Endothelial cell of umbilical vein (primary cell): ENCODE measurements around the gene SLC23A2. TPM values are rescaled to one million over a fixed set of nuclear protein-coding genes. Genes with fewer than 3 reads are reported as not detected.

Source experiments
- BruUV-seq: library from RNA; stranded (reverse); fragments of 400-500 nt; replicated peaks from 2 replicates; lab custom pipeline; 2021; lab: Mats Ljungman, UMichigan
- CTCF ChIA-PET: fragments of 300-600, 350-600 bp; sonication (Branson Sonifier 250); formaldehyde crosslinking; loops from one replicate; lab custom pipeline; 2021; ENCODE audit warnings: antibody characterized with exemption, inconsistent platforms; lab: Charles Lee
- POLR2A ChIA-PET: fragments of 300-600, 350-600 bp; sonication (Branson Sonifier 250); formaldehyde crosslinking; loops from one replicate; lab custom pipeline; 2021; ENCODE audit warnings: antibody characterized with exemption, inconsistent platforms; lab: Charles Lee
- DNase-seq: peaks from one replicate; pipeline ENCODE4 v3.0.0-alpha.2; 2011; ENCODE audit warnings: low read depth, low spot score
- FAIRE-seq: peaks from 2 replicates; lab custom pipeline; 2011; peaks lifted over from hg19 to GRCh38; lab: Jason Lieb, UNC
- H2AFZ ChIP-seq: 2 replicates; pipeline ENCODE4 v1.6.0; 2012; ENCODE audit warnings: low read depth, low read length, control low read depth, inconsistent platforms
- H3K27ac ChIP-seq: 2 replicates; pipeline ENCODE4 v1.5.1; 2011; ENCODE audit warnings: low read depth, mild to moderate bottlenecking, control low read depth, low read length, moderate library complexity; ENCODE audit not compliant: insufficient read depth
- H3K27me3 ChIP-seq, 2 experiments: 2 replicates each; pipeline versions ENCODE4 v1.6.0 to v1.6.1; 2011; ENCODE audit warnings: low read length in 2 of 2, mixed read lengths in 1 of 2; ENCODE audit not compliant: control insufficient read depth in 2 of 2, insufficient read depth in 2 of 2
- H3K36me3 ChIP-seq, 2 experiments: 2 replicates in 1 of 2; 3 replicates in 1 of 2; pipeline ENCODE4 v1.5.1; 2011; ENCODE audit warnings: low read length in 2 of 2, mild to moderate bottlenecking in 1 of 2, moderate library complexity in 1 of 2; ENCODE audit not compliant: control insufficient read depth in 2 of 2, insufficient read depth in 2 of 2; ENCODE audit errors: extremely low read depth in 1 of 2
- H3K4me1 ChIP-seq: 3 replicates; pipeline ENCODE4 v1.5.1; 2011; ENCODE audit warnings: mild to moderate bottlenecking, low read length; ENCODE audit not compliant: control insufficient read depth, insufficient read depth; ENCODE audit errors: extremely low read depth
- H3K4me2 ChIP-seq: 2 replicates; pipeline ENCODE4 v1.6.1; 2011; ENCODE audit warnings: low read length, control low read depth, mixed read lengths; ENCODE audit not compliant: insufficient read depth
- H3K4me3 ChIP-seq, 3 experiments: fragments of 200-600 bp in 1 of 3; sonication (generic), shearing (Covaris generic) in 1 of 3; replicated peaks in 1 of 3; 2 replicates each; pipeline ENCODE4 v1.5.1; 2011 to 2016; ENCODE audit warnings: control low read depth in 3 of 3, low read length in 3 of 3, mild to moderate bottlenecking in 2 of 3, inconsistent platforms in 1 of 3, low read depth in 1 of 3, moderate library complexity in 1 of 3; ENCODE audit not compliant: insufficient read depth in 1 of 3
- H3K79me2 ChIP-seq: 2 replicates; pipeline ENCODE4 v1.6.0; 2012; ENCODE audit warnings: low read length, inconsistent platforms; ENCODE audit not compliant: control insufficient read depth, insufficient read depth
- H3K9ac ChIP-seq: replicated peaks from 2 replicates; pipeline ENCODE3; 2011; ENCODE audit warnings: low read length, control low read depth; ENCODE audit not compliant: insufficient read depth; ENCODE audit errors: extremely low read depth
- H3K9me1 ChIP-seq: replicated peaks from 3 replicates; pipeline ENCODE4 v1.6.0; 2011; ENCODE audit warnings: mild to moderate bottlenecking, low read length; ENCODE audit not compliant: control insufficient read depth, insufficient read depth; ENCODE audit errors: extremely low read depth
- H3K9me3 ChIP-seq: replicated peaks from 2 replicates; pipeline ENCODE4 v1.5.1; 2012; ENCODE audit warnings: low read length, inconsistent platforms; ENCODE audit not compliant: control insufficient read depth, insufficient read depth
- H4K20me1 ChIP-seq: replicated peaks from 2 replicates; pipeline ENCODE3; 2011; ENCODE audit warnings: mild to moderate bottlenecking, low read length; ENCODE audit not compliant: control insufficient read depth, insufficient read depth; ENCODE audit errors: extremely low read depth
- EZH2 ChIP-seq: IDR thresholded peaks from 2 replicates; pipeline ENCODE4 v1.6.1; 2012; ENCODE audit warnings: borderline replicate concordance, low read depth, mild to moderate bottlenecking, moderate library complexity, low read length, inconsistent platforms; ENCODE audit not compliant: severe bottlenecking
- FOS ChIP-seq: IDR thresholded peaks from 2 replicates; pipeline ENCODE4 v1.6.1; 2011; ENCODE audit warnings: mild to moderate bottlenecking, low read length, moderate library complexity, borderline replicate concordance; ENCODE audit not compliant: insufficient read depth
- GATA2 ChIP-seq: IDR thresholded peaks from 2 replicates; pipeline ENCODE4 v1.7.0; 2011; ENCODE audit warnings: low read depth, mild to moderate bottlenecking, moderate library complexity, mixed read lengths, low read length; ENCODE audit not compliant: insufficient read length, insufficient read depth
- JUN ChIP-seq: IDR thresholded peaks from 2 replicates; pipeline ENCODE4 v1.6.1; 2011; ENCODE audit warnings: borderline replicate concordance, low read depth; ENCODE audit not compliant: insufficient read length, insufficient read depth
- MYC ChIP-seq: IDR thresholded peaks from one replicate; pipeline ENCODE4 v1.6.1; 2011; ENCODE audit warnings: mild to moderate bottlenecking, low read depth, low read length
- POLR2A ChIP-seq: IDR thresholded peaks from 2 replicates; pipeline ENCODE4 v1.6.1; 2012; ENCODE audit warnings: low read depth, mild to moderate bottlenecking, control low read depth, low read length
- POLR2AphosphoS5 ChIP-seq: IDR thresholded peaks from 2 replicates; pipeline ENCODE4 v1.6.1; 2012; ENCODE audit warnings: low read depth, mild to moderate bottlenecking, control low read depth, low read length, moderate library complexity; ENCODE audit not compliant: insufficient read depth
- dilution Hi-C: fragments of 300-500 bp; cut with MboI; formaldehyde crosslinking; loops from one replicate; pipeline ENCODE4 v1.15.0; 2019; ENCODE audit warnings: low sequenced_read_pairs; ENCODE audit not compliant: extremely low pct_ligation_motif_present
- intact Hi-C: fragments of 100-400 bp; cut with micrococcal nuclease; formaldehyde crosslinking; loops from one replicate; pipeline ENCODE4 v1.10.0; 2022
- polyA plus RNA-seq, 4 experiments: library from polyadenylated mRNA; depleted of rRNA in 3 of 4; stranded (reverse) in 3 of 4; unstranded in 1 of 4; fragments of >200 nt; gene quantifications; 2 replicates each; pipeline versions ENCODE4 v1.2.1 to v1.2.3, GENCODE V29; 2011 to 2012; ENCODE audit warnings: missing spikeins in 1 of 4
- total RNA-seq: library from RNA; stranded (reverse); gene quantifications from 2 replicates; pipeline ENCODE4 v1.2.3, GENCODE V29; 2021
- TF ChIP-seq, protein P1 (sequence below): IDR thresholded peaks from 2 replicates; pipeline ENCODE4 v1.6.1; 2011; ENCODE audit not compliant: insufficient read depth, insufficient read length
- TF ChIP-seq, protein P2 (sequence below), 2 donors: IDR thresholded peaks; 1 replicate in 1 of 2; 2 replicates in 1 of 2; pipeline ENCODE4 v1.5.1; 2011; ENCODE audit warnings: low read length in 2 of 2, mild to moderate bottlenecking in 2 of 2, moderate library complexity in 2 of 2, control low read depth in 1 of 2, inconsistent platforms in 1 of 2, low read depth in 1 of 2; ENCODE audit not compliant: insufficient read depth in 1 of 2; ENCODE audit errors: extremely low read depth in 1 of 2

Gene SLC23A2
- total and polyA plus RNA-seq, 2 donors (not counting 3 experiments of a cell fraction or from before 2014, with no cell fraction given) = 24.4 to 24.5 TPM

DNA sequence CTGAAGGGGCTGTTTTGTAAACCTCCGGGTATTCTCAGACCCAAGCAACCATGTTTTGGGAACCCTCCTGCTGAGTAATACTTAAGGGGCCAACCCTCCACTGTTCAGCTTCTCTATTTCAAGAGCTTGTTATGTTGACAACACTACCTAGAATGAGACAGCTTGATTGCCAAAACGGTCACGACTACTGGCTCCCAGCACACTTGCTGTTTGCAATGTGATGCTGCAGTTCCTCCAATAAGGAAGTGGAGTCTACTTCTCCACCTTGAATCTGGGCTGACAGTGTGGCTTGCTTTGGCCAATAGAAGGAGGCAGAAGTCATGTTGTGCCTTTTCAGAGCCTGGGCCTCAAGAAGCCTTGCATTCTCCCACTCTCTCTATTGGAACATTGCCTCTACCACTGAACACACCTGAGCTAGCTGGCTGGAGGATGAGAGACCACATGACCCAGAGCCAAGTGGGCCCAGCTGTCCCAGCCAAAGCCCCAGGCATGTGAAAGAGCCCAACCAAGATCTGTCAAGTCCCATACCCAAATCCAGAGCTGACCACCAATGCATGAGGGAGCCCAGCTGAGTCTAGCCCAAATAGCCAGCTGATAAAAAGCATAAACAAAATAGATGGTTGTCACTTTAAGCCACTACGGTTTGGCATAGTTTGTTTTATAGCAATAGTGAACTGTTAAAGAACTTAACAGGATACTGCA, 171.6 kb downstream of the SLC23A2 start:
- Histone ChIP-seq H3K79me2 (no peaks in the 10 kb centered on the region), H3K9me3 (no peaks in the 10 kb centered on the region), H3K4me3 (no peak overlapping the region), H3K27ac (no peak overlapping the region), H3K36me3 (no peaks in the 10 kb centered on the region), H4K20me1 (no peaks in the 10 kb centered on the region), H3K9me1 (no peaks in the 10 kb centered on the region), H3K9ac (no peak overlapping the region), H3K4me2 (no peak overlapping the region), H2AFZ (no peak overlapping the region), H3K27me3 (no peaks in the 10 kb centered on the region), H3K4me1 (peaks cover 19% of the 10 kb centered on the region)
- TF ChIP-seq GATA2 (no peak), MYC (no peak), JUN (no peak), POLR2AphosphoS5 (no peak), FOS (no peak), POLR2A (no peak), EZH2 (no peak)
- TF ChIP-seq, protein P1, sequence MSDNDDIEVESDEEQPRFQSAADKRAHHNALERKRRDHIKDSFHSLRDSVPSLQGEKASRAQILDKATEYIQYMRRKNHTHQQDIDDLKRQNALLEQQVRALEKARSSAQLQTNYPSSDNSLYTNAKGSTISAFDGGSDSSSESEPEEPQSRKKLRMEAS = no peak
- TF ChIP-seq, protein P2, sequence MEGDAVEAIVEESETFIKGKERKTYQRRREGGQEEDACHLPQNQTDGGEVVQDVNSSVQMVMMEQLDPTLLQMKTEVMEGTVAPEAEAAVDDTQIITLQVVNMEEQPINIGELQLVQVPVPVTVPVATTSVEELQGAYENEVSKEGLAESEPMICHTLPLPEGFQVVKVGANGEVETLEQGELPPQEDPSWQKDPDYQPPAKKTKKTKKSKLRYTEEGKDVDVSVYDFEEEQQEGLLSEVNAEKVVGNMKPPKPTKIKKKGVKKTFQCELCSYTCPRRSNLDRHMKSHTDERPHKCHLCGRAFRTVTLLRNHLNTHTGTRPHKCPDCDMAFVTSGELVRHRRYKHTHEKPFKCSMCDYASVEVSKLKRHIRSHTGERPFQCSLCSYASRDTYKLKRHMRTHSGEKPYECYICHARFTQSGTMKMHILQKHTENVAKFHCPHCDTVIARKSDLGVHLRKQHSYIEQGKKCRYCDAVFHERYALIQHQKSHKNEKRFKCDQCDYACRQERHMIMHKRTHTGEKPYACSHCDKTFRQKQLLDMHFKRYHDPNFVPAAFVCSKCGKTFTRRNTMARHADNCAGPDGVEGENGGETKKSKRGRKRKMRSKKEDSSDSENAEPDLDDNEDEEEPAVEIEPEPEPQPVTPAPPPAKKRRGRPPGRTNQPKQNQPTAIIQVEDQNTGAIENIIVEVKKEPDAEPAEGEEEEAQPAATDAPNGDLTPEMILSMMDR (IDR thresholded peaks at IDR 0.05; ENCODE audit: extremely low read depth in 1 of 2, insufficient read depth in 1 of 2, low read depth in 1 of 2, low read length in 2 of 2) = no peak
- FAIRE-seq (peak; percentile 28), DNase-seq (peak; percentile 14)
- no TSS peak for BruUV-seq
- ChIA-PET CTCF (interaction anchor here (0.9 to 1.1 kb wide), 3 partner anchors 11 to 21 kb away, joined by 3 to 6 read pairs (median 3); no protein-coding TSS in a partner anchor), POLR2A (no interaction called here)
- dilution Hi-C loops = no loop called here
- intact Hi-C loops = no loop called here
